Inflammatory macrophage (primary cell): ENCODE data around the gene FCRL5.
A peak's percentile ranks its signal among the peaks of the same experiment; 100 is the strongest.

Experiments
- DNase-seq, 2 donors: peaks; one replicate each; pipeline ENCODE4 v3.0.0-alpha.2; 2020 to 2022

FCRL5 gene

DNA sequence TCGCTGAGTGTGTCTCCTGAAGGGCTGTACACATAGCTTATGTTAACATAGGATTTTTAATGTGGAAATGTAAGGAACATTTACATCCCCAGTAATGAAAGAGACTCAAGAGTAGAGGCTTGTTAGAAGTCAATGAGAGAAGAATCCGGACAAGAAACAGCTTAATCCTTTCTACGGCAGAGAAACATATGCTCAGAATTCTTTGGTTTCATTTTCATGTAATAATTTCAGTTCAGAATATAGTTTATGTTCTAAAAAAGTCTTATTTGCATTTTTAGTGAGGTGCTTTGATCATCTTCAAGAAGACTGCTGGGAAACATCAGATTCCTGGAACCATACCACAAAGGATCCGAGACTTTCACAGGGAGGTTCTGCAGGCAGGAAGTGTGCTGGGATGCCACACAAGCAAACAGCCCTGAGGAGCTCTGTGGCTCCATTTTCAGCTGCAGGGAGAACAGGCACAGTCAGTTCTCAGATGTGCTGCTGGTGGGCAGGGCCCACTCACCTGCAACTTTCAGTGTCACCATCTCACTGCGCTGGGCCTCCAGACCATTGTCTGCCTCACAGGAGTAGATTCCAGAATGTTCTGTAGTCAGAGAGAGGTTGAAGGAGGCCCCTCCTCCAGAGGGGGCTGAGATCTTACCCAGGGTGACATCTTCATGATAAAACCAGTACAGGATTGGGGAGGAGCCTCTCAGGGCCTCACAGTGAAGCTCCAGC is 28.4 kb downstream of the FCRL5 start:
- DNase-seq, result no peak

DNA sequence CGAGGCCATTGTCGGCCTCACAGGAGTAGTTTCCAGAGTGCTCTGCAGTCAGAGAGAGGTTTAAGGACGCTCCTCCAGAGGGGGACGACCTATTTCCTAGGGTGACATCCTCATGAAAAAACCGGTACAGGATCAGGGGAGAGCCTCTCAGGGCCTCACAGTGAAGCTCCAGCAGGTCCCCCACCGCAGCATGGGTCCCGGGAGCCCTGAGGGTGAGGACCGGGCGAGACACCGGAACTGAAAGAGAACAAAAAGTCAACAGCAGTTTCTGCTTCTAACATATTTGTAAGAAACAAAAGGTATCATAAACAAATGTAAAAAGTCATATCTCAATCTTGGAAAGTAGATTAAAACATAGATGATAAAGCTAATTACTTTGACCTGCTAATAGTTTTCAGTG is 31.3 kb downstream of the FCRL5 start:
- no peak for DNase-seq

DNA sequence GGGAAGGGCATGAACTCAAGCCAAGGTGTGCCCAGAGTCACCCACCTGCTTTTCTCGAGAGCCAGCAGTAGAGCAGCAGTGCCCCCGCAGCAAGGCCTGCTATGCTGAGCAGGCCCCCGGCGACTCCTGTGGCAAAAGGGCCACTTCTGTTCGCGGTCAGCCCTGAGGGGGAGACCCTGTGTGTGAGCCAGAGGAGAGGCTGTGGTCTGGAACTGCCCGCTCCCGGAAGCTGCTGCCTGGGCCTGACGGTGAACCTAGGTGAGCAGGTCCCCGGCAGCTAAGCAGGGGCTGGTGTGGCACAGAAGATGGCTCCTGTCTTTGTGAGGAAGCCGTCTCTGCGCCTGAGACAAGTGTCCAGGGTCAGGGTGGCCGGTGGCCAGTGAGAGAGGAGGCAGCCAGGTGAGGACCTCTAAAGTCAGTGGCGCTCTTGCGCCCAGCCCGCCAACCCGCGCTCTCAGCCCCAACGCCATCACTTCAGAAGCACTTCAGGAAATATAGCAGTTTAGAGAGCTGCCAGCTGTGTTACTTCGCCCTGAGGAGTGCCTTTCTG is 31.9 kb downstream of the FCRL5 start:
- DNase-seq, result no peak

DNA sequence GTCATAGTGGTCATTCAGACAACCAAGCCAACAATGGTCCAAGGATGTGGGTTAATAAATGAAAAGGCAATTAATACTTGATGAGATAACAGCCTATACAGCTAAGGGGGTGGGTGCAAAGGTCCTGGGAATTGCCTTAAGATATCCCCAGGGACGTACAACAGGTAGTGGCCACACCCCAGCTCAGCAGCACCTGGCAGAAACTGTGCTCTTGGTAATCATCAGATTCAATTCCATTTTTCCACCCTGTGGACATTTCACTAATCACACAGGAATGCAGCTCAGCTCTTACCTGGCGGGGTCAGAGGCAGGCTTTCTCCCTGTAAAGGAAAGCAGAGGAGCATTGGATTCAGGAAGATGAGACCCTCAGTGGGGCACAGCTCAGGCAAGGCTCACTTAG is 32.9 kb downstream of the FCRL5 start:
- DNase-seq, result no peak

DNA sequence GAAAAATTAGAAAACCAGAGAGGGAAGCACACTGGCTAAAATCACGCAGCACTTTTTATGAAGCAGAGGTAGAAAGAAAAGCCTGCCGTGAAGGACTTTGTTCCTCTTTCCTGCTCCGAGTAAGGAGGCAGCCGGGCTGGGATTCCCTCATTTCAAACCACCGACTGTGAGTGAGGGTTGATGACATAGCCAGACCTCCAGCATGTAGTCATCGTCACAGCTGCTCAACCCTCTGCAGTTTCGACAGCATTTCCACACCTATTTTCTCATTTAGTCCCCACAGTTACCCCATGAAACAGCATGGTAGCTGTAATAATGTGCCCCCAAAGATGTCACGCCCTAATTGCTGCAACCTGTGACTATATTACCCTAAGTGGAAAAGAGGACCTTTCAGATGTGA is 35.3 kb downstream of the FCRL5 start:
- peak; percentile 31 to 52 for DNase-seq

DNA sequence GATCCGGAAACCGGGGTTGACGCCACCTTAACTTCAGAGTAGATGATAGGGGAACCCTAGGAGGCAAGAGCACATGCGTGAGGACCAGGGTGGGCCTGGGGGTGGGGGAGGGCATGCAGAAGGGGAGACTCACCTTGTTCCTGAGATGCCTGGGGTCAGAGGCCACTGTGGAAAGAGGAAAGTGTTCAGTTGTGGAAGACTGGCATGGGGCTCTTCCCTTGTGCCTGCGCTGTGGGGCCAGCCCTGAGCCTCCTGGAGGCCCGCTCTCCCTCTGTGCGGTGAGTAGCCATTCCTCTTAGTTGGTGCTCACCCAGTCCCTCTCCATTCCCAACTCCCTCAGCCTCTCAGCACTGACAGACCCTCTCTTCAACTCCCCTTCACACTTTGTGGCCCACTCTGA is 36.6 kb downstream of the FCRL5 start:
- no peak for DNase-seq

DNA sequence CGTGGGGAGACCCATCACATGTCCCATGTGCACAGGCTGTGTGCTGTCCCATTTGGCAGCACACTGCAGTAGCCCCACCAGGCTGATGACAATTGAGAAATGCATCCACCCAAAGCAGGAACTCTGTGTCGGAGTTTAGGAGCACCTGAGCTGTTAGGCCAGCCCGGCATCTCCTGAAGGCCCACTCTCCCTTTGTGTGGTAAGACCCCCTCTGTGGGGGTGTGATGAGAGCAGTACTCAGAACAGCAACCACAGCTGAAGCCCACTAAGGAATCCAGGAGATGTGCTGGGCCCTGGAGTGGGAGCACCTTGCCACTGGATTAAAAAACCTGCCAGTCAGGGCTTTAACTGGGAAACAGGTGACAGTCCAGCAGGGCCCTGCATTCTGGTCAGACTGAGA is 37.2 kb downstream of the FCRL5 start:
- DNase-seq, result no peak

DNA sequence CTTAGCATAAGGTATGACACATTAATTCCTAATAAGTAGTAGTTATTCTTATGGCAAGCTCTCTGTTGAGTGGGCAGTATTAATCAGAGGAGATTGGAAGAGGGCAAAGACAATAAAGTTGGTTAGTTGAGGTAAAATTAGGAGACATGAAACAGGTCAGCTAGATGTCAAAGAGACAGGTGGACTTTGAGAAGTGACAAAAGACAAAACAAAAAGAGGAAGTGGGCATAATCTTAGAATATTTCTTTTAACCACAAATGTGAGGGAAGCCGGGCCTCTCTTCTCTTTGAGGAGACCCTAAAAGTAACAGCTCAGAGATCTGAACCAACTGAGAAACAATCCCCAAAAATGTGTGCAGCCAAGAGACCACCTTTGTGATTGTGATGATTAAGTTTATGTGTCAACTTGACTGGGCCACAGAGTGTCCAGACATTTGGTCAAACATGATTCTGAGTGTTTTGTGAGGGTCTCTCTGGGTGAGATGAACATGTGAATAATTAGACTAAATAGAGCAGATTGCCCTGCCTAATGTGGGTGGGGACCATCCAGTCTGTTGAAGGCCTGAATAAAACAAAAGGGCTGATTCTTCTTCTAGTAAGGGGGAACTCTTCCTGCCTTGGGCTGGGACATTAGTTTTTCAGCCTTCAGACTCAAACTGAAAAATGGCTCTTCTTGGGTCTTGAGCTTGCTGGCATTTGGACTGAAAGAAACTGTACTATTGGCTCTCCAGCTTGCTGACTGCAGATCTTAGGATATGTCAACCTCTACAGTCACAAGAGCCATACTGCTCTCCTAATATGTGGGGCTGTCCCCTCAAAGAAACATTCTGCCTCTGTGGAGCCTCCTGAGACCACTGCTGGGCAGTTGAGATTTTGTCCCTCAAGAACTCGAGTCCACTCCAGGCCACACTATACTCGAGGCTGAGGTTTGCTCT is 40.0 kb downstream of the FCRL5 start:
- DNase-seq, result no peak

DNA sequence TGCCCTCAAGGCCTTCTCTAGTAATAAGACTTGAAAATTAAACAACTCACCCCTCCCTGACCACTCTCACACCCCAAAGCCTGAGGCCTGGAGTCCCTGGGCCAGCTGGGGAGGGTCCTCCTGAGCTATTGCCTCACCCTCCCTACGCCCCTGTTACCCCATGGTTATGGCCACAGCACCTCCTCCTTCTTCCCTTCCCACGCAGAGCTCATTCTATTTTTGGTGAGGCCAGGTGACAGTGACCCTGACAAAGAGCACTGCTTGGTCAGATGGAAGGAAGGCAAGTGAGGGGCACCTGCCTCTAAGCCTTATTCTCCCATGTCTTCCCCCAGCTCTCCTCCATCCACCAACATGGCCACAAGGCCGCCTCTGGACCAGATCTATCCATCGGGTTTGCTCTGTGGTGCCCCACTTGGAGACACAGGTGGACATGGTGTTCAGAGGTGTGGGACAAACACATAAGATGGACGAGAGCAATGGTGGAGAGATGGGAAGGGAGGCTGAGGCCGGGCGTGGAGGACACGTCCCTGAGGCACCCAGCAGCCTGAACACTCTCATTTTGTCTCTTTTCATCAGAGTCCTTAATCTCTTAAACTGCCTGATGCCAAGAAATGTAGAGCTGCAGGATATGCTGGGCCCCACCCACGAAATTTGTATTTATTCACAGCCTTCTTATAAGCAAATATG is 42.6 kb downstream of the FCRL5 start:
- DNase-seq, result no peak

DNA sequence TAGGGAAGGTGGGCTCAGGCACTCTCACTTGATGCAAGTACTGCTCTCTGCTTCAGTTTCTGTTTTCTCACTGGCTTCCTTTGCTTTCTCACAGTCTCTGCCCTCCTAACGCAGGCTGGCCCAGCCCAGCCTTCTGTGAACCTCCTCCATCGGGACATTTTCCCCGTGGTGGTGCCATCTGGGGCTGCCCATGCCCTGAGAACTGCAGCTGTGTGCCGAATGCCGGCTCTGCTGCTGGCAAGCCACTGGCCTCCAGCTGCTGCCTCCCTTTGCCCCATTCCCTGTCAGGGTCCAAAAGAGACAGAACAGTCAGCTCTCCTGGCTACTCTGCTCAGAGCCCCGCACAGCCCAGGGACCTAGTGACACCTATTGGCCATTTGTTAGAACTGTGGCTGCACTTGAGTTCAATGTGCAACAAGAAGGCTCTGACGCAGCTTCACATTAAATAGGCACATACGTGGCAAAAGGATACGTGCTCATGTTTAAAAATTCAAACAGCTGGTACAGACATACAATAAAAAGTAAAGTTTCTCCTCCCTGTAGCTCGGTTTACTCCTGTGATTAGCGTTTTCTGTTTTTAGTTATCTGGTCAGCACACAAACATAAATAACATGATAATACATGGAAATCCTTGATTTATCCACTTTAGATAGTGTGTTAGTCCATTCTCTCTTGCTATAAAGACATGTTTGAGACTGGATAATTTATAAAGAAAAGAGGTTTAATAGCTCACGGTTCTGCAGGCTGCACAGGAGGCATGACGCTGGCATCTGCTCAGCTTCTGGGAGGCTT is 46.6 kb downstream of the FCRL5 start:
- DNase-seq, result peak; percentile 57 to 61

DNA sequence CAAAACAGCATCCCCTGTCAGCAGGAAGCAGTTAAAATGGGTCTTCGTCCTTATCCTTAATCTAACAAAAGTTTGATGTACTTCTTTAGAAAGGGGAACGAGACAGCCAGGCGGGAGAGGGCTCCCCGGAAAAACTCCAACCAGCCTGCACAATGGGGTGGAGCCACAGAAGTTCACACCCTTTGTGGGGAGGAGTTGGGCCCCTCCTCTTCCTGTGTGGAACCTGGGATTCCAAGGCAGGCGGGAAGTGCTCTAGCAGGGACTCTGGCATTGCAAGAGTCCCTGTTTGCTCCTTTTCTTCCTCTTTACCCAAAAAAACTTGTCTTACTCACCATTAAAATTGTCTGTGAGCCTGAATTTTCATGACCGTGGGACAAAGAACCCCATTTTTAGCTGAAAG is 47.7 kb downstream of the FCRL5 start:
- DNase-seq, result peak; percentile 13 to 35

DNA sequence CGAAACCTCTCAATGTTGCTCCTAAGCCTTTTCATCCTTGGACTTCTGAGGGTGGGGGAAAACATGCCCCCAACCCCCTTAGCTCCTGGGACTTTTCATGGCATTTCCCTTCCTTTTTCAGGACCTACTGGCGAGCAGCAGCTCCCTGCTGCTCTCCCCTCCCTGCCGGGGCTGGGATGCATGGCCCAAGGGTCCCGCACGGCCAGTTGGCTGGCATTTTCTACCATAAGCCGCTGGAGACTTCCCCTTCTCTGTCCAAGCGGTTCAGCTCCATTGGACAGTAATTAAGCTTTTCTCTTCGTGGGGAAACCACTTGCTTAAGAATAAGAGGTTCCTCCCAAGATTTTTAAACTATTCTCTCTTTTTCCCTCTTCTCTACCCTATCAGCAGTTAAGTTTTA is 52.8 kb downstream of the FCRL5 start:
- no peak for DNase-seq

DNA sequence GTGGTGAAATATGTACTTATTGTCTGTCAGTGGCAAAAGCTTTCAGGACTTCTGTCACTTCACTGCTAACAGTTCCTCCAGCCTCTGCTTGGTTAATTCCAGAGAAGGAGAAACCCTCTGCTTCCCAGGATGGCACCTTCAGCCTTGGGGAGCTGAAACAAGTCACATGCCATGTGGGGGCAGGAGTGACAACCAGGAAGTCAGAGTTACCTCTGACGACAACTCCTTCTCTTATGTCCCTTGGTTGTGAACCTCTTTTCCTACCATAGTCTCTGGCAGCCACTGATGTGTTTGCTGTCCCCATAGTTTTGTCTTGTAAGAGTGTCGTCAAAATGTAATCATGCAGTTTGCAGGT is 53.6 kb downstream of the FCRL5 start:
- peak; percentile 42 to 43 for DNase-seq

DNA sequence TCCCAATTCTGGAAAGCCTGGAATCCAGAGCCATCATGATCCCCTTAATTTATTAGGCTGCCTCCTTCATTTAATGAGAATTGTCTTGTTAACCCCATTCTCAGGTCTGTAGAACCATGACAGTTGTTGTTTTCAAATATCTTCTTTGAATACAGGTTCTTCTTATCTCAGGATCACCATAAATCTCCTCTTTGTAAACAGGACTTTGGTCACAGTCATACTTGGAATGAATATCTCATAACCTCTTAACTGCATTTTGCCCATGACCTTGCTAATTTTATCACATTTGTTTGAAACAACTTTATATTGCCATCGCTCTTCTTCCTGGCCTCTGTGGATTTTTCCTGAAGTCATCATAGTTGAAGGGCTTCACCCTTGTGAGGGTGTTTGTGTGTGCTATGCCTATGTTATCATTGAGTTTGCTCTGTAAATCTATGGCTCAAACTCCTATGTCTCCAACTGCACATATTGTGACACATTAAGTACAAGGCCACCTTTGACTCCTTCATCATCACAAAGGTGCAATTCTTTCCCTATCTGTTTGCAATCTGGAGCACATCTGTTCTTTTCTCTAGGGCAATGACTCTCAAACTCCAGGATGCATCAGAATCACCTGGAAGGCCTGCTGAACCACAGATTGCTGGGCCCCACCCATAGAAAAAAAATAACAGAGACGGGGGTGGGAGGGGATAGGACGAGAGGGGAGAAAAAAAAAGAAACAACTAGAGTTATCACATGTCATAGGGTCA is 54.2 kb downstream of the FCRL5 start:
- DNase-seq, result no peak

DNA sequence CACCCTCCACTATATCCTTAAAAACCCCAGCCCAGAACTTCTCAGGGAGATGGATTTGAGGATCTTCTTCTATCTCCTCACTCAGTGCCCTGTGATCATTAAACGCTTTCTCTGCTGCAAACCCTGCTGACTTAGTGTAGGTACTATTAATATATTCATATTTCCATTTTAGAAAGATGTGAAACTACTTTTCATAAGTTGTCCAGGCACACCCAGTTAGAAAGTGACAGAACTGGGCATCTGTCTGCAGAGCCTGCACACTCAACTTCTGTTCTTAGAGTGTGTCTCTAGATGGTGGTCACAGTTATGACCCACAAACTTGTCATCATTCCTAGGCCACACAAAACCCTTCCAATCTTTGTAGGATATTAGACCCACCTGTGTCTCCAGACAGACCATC is 55.0 kb downstream of the FCRL5 start:
- no peak for DNase-seq

DNA sequence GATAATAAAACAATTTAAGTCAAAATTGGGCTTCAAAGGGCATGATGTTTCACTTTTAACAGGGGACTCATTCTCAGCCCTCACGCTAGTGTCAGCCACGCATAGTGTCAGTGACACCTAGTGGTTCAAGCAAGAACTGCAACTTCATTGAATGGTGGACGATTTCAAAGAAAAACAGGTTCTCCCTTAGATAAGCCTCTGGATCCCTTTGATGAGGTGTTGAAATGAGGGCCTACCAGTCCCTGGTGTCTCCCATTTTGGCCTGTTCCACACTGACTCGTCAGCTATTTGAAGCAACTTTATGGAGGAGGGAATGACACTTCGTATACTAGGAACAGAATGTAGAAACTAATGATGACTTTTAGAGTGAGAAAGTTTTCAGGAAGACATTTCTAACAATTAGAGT is 56.2 kb downstream of the FCRL5 start:
- DNase-seq, result peak; percentile 55 to 71

DNA sequence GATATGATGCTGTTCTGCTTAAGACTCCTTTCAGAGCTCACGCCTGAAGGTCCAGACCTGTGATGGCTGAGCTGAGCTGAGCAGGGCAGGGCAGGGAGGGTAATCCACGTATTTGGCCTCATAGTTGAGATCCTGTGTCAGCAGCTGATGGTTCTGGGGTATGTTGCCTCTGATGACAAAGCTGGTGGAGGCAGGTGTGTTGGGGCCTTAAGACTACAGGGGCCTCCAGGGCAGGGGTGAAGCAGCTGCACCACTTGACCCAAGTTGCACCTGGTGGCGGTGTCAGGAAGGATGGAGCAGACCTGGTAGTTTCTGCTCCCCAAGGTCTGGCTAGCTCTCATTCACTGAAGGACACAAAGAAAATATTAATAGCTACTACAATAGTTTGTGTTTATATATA is 57.0 kb downstream of the FCRL5 start:
- no peak for DNase-seq

DNA sequence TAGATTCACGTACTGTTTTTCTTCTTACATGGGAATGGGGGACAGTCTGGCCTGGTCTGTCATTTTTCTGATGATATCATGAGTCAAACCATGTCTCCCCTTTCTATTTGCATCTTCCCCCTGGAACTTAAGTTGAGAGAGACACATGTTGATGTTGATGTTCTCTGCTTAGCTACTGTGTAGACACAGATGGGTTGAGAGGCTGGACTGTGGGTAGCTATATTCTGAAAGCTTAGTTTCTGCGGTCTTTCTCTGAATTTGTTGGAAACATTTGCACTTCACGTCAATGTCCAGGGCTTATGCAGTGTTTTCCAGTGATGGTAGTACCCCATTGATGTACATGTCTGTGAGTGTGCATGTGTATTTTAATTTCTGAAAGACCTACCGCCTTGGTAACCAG is 58.2 kb downstream of the FCRL5 start:
- DNase-seq, result no peak

DNA sequence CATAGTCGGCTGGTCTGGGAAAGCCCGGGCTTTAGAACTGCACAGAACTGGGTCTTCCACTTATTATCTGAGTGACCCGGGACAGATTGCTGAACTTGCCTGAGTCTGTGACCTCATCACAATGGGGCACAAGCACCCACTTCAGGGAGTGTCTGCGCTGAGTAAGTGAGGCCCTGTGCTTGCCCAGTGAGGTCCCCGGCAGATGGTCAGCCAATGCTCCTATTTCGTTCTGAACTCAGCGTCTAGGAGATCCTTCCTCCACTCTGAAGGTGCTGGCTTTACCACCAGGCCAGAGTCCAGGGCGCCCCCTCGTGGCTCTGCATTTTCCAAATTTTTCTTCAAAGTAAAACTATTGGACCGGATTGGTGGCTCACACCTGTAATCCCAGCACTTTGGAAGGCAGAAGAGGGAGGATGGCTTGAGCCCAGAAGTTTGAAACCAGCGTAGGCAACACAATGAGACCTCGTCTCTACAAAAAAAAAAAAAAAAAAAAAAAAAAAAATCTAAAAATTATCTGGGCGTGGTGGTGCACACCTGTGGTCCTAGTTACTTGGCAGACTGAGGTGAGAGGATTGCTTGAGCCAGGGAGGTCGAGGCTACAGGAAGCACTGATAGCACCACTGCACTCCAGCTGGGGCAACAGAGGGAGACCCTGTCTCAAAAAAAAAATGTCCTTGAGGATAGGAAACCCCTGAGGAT is 61.7 kb downstream of the FCRL5 start:
- peak; percentile 79 to 80 for DNase-seq

DNA sequence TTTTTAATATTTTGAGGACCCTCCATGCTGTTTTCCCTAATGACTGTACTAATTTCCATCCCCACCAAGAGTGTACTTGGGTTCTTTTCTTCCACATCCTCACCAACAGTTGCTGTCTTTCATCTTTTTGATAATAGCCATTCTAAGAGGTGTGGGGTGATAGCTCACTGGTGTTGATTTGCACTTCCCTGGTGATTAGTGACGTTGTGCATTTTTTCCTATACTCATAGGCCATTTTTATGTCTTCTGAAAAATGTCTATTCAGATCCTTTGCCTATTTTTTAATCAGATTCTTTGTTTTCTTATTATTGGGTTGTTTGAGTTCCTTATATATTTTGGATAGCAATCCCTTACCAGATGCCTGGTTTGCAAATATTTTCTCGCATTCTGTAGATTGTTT is 64.2 kb downstream of the FCRL5 start:
- DNase-seq, result no peak

DNA sequence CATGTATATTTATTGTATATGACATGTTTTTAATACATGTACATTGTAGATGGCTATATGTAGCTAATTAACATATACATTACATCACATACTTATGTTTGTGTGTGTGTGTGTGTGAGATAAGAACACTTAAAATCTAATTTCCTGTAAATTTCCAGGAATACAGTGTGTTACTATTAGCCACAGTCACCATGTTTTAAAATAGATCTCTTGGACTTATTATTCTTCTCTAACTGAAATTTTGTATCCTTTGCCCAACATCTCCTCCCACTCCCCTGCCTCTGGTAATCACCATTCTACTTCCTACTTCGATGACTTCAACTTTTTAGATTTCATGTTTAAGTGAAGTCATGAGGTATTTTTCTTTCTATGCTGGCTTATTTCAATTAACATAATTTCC is 64.8 kb downstream of the FCRL5 start:
- peak; percentile 82 to 84 for DNase-seq
